ENCODE data around the gene BARHL2. TPM values are rescaled to one million over a fixed set of nuclear protein-coding genes. Genes with fewer than 3 reads are reported as not detected.

BARHL2 gene
- total RNA-seq, 6 experiments from 2014 or later, result not detected

GRCh38 chr1:90725657-90726424 lies 8.7 kb upstream of the BARHL2 start:
- ATAC-seq (peak; percentile 16 to 24 (median 18)), DNase-seq (no peak)
- Histone ChIP-seq H3K4me1 (peaks cover 0 to 37% (median 6%) of the 10 kb centered on the region in 4 donors), H3K9me3 (no peaks in the 10 kb centered on the region), H3K27me3 (peaks cover 18 to 73% of the 10 kb centered on the region in 2 donors), H3K27ac (no peak overlapping the region), H3K36me3 (no peaks in the 10 kb centered on the region), H3K4me3 (no peak overlapping the region)
- TF ChIP-seq CTCF (IDR thresholded peaks at IDR 0.05) (no peak), POLR2A (IDR thresholded peaks at IDR 0.05) (no peak)
- intact Hi-C loops (cut with DNase I), result no loop called here
- 3% methylated on average over 28 of the region's 44 CpGs for WGBS (ENCODE audit: insufficient coverage, low coverage, low lambda C conversion rate, missing lambda C conversion rate)

GRCh38 chr1:90724926-90725656 lies 8.0 kb upstream of the BARHL2 start:
- H3K4me3 ChIP-seq, result no peak overlapping the region
- no peaks in the 10 kb centered on the region for H3K9me3 ChIP-seq
- H3K27ac ChIP-seq, result no peak overlapping the region
- 5% methylated on average over 28 of the region's 52 CpGs for WGBS (ENCODE audit: insufficient coverage, low coverage, low lambda C conversion rate, missing lambda C conversion rate)
- no peak for ATAC-seq
- DNase-seq, result no peak
- intact Hi-C loops (cut with DNase I), result no loop called here
- TF ChIP-seq POLR2A (IDR thresholded peaks at IDR 0.05) (no peak), CTCF (IDR thresholded peaks at IDR 0.05) (no peak)
- peaks cover 15 to 73% of the 10 kb centered on the region in 2 donors for H3K27me3 ChIP-seq
- no peaks in the 10 kb centered on the region for H3K36me3 ChIP-seq
- peaks cover 0 to 30% (median 6%) of the 10 kb centered on the region in 4 donors for H3K4me1 ChIP-seq

GRCh38 chr1:90724361-90724760 lies 7.3 kb upstream of the BARHL2 start:
- Histone ChIP-seq H3K4me1 (peaks cover 0 to 26% (median 6%) of the 10 kb centered on the region in 4 donors), H3K27ac (no peak overlapping the region), H3K9me3 (no peaks in the 10 kb centered on the region), H3K4me3 (no peak overlapping the region), H3K27me3 (peaks cover 17 to 72% of the 10 kb centered on the region in 2 donors), H3K36me3 (no peaks in the 10 kb centered on the region)
- ATAC-seq (no peak), DNase-seq (no peak)
- no peak for TF ChIP-seq CTCF (IDR thresholded peaks at IDR 0.05)
- TF ChIP-seq POLR2A (IDR thresholded peaks at IDR 0.05), result no peak
- 18% methylated on average over 19 of the region's 19 CpGs for WGBS (ENCODE audit: insufficient coverage, low coverage, low lambda C conversion rate, missing lambda C conversion rate)
- intact Hi-C loops (cut with DNase I), result no loop called here

- no peaks in the 10 kb centered on the region for H3K9me3 ChIP-seq
- DNase-seq, result no peak
- TF ChIP-seq CTCF (IDR thresholded peaks at IDR 0.05) (peak in 1 of 4 donors; percentile 16), POLR2A (IDR thresholded peaks at IDR 0.05) (no peak)
- peaks cover 0 to 26% (median 6%) of the 10 kb centered on the region in 4 donors for H3K4me1 ChIP-seq
- H3K27ac ChIP-seq, result no peak overlapping the region
- ATAC-seq, result peak in 1 of 4 donors; percentile 12
- intact Hi-C loops (cut with DNase I), result no loop called here
- H3K27me3 ChIP-seq, result peaks cover 17 to 70% of the 10 kb centered on the region in 2 donors
- H3K36me3 ChIP-seq, result no peaks in the 10 kb centered on the region
- peak overlapping the region in 2 of 3 donors; percentile 14 to 22 for H3K4me3 ChIP-seq
- WGBS (ENCODE audit: insufficient coverage, low coverage, low lambda C conversion rate, missing lambda C conversion rate), result 10% methylated on average over 10 of the region's 22 CpGs
These were observed 6.5 kb upstream of the BARHL2 start for GRCh38 chr1:90723590-90724108.

Measured in right lobe of liver (tissue), 6 donors.